ENCODE data around the gene ETV6. TPM values are rescaled to one million over a fixed set of nuclear protein-coding genes. Genes with fewer than 3 reads are reported as not detected.

The ETV6 gene
- polyA plus RNA-seq, 12 donors: 8.2 to 15.9 (median 11.0) TPM; not detected in 1

- DNase-seq: no peak
Measured at GRCh38 chr12:11757095-11757494, 107.6 kb downstream of the ETV6 start.

GRCh38 chr12:11757531-11757930 is 108.1 kb downstream of the ETV6 start:
- no peak for DNase-seq

- DNase-seq: no peak
Measured at GRCh38 chr12:11758087-11758486, 108.6 kb downstream of the ETV6 start.

- no peak for DNase-seq
Measured at GRCh38 chr12:11758510-11759493, 109.3 kb downstream of the ETV6 start.

GRCh38 chr12:11759494-11759878 is 110.0 kb downstream of the ETV6 start:
- DNase-seq: no peak

- no peak for DNase-seq
Measured at GRCh38 chr12:11759899-11760298, 110.4 kb downstream of the ETV6 start.

- no peak for DNase-seq
Measured at GRCh38 chr12:11761869-11762567, 112.5 kb downstream of the ETV6 start.

GRCh38 chr12:11762723-11763326 is 113.4 kb downstream of the ETV6 start:
- DNase-seq: no peak

GRCh38 chr12:11763760-11764520 is 114.5 kb downstream of the ETV6 start:
- DNase-seq: no peak

- DNase-seq: no peak
Measured at GRCh38 chr12:11764837-11765236, 115.4 kb downstream of the ETV6 start.

GRCh38 chr12:11765421-11765816 is 115.9 kb downstream of the ETV6 start:
- no peak for DNase-seq

GRCh38 chr12:11765817-11766794 is 116.6 kb downstream of the ETV6 start:
- peak; percentile 59 for DNase-seq

- DNase-seq: no peak
Measured at GRCh38 chr12:11767029-11767724, 117.7 kb downstream of the ETV6 start.

- DNase-seq: no peak
Measured at GRCh38 chr12:11767798-11768197, 118.3 kb downstream of the ETV6 start.

- no peak for DNase-seq
Measured at GRCh38 chr12:11768233-11768965, 118.9 kb downstream of the ETV6 start.

- no peak for DNase-seq
Measured at GRCh38 chr12:11769723-11770514, 120.4 kb downstream of the ETV6 start.

GRCh38 chr12:11771356-11771755 is 121.9 kb downstream of the ETV6 start:
- no peak for DNase-seq

GRCh38 chr12:11771895-11772502 is 122.5 kb downstream of the ETV6 start:
- no peak for DNase-seq
